ENCODE measurements around the gene GOLPH3.
A peak's percentile ranks its signal among the peaks of the same experiment; 100 is the strongest.
"Not testable (repeated sequence)": the region's sequence is repeated elsewhere in the genome, so short reads cannot be mapped to it uniquely, and the experiment has no call there.

GOLPH3 gene

DNA sequence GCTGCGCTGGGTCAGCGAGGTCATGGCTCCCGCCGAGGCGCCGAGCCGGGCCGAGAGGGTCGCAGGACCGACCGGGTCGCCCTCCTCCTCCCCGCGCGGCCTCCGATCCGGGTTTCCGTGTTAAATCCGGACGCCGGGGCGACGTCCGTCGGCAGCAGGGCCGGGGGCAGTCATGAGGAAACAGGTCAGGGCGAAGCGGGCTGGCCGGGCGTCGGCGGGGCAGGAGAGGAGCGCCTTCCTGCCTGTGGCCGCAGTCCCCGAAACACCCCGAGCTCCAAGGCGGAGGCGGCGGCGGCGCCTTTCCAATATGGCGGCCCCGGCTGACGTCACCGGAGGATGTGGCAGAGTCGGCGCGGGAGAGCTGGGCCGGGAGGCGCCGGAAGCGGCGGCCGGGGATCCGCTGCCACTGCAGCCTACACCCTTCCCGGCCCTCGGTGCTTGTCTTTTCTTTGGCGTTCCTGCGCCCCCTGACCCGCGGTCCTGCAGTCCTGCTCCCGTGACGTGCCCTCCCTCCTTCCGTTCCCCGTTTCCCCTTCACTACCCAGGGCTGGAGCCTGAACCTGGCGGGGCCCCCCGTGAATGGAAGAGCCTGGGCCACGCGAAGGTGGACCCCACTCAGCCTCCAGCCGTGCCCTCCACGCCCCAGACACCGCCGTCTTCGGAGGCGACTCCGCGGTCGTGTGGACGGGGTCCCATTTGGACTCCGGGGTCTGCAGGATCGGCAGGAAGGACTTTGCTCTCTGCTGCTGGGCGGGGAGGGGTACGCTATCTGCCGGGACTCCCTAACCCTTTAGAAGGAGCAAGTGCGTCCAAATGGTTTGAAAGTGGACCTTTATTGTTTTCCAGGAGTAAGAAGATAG lies at the start of gene GOLPH3:
Gene GOLPH3 (minus strand): TSS at position 309 of the 860 bp plus-strand sequence. CDS start 285 bp downstream, at position 24.
- TF ChIP-seq, protein P1, sequence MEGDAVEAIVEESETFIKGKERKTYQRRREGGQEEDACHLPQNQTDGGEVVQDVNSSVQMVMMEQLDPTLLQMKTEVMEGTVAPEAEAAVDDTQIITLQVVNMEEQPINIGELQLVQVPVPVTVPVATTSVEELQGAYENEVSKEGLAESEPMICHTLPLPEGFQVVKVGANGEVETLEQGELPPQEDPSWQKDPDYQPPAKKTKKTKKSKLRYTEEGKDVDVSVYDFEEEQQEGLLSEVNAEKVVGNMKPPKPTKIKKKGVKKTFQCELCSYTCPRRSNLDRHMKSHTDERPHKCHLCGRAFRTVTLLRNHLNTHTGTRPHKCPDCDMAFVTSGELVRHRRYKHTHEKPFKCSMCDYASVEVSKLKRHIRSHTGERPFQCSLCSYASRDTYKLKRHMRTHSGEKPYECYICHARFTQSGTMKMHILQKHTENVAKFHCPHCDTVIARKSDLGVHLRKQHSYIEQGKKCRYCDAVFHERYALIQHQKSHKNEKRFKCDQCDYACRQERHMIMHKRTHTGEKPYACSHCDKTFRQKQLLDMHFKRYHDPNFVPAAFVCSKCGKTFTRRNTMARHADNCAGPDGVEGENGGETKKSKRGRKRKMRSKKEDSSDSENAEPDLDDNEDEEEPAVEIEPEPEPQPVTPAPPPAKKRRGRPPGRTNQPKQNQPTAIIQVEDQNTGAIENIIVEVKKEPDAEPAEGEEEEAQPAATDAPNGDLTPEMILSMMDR (IDR thresholded peaks at IDR 0.05; ENCODE audit: low read length, missing control alignments): no peak
- H3K4me3 ChIP-seq (replicated peaks; ENCODE audit: low read depth, low read length): peak within 1 kb of the TSS; percentile 95
- peak; percentile 86 for DNase-seq (ENCODE audit: low read depth)

DNA sequence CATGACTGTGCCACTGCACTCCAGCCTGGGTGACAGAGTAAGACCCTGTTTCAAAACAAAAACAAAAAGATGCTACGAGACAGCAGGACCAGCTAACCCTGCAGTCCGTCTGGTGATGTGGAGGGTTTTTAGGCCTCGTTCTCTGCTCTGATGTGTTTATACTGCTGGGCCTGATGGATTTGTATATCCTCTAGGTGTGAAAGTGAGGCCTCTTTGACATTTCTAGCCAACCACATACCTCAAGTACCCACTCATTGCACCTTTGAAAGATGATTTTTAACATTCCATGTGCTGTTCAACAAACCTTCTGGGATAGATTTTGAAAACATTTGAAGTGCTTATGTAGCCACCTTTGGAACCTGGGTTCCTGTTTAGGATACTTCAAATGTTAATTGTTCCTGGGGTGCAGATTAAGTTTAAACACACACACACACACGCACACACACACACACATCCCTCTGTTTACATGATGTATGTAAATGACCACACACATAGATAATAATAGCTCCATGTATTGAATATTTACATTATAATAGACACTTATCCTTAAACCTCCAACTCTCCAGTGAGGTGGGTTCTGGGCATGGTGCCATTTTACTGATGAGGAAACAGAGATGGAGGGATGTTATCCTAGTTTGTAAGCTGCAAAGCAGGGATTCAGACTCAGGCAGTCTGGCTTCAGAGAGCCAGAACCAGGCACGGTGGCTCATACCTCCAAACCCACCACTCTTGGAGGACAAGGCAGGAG lies 48.8 kb upstream of the GOLPH3 start:
- no peak overlapping the region for H3K4me3 ChIP-seq (replicated peaks; ENCODE audit: low read depth, low read length)
- TF ChIP-seq, protein P1 (IDR thresholded peaks at IDR 0.05; ENCODE audit: low read length, missing control alignments): no peak
- DNase-seq (ENCODE audit: low read depth): no peak

DNA sequence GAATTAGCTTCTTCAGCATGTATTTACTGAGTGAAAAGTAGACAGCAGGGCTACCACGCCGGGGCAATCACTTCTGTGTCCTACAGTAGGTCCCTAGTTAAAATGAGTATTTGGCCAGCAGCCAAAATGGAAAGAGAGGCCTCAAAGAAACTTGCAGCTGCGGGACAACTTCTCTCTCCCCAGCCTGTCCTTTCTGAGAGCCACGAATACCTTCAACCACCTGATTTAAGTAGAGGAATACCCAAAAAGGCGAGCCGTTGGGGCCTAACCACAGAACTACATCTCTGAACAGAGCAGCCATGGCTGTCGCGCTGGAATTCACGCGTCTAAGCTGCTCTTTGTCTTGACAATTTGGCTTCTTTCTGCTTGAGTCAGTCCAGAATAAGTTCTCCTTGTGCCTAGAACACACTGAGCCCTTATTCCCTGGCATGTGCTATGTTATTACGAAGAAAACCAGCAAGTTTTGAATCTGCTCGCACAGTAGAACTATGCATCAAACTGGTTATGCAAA lies 43.8 kb upstream of the GOLPH3 start:
- H3K4me3 ChIP-seq (replicated peaks; ENCODE audit: low read depth, low read length): no peak overlapping the region
- TF ChIP-seq, protein P1 (IDR thresholded peaks at IDR 0.05; ENCODE audit: low read length, missing control alignments): no peak
- DNase-seq (ENCODE audit: low read depth): peak; percentile 33

DNA sequence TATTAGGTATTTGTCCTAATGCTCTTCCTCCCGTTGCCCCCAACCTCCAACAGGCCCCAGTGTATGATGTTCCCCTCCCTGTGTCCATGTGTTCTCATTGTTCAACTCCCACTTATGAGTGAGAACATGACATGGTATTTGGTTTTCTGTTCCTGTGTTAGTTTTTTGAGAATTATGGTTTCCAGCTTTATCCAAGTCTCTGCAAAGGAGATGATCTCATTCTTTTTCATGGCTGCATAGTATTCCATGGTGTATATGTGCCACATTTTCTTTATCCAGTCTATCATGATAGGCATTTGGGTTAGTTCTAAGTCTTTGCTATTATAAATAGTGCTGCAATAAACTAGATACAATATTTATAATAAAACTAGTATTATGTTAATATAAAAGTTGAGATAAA lies 40.2 kb upstream of the GOLPH3 start:
- H3K4me3 ChIP-seq (replicated peaks; ENCODE audit: low read depth, low read length); DNase-seq (ENCODE audit: low read depth): not testable (repeated sequence)

DNA sequence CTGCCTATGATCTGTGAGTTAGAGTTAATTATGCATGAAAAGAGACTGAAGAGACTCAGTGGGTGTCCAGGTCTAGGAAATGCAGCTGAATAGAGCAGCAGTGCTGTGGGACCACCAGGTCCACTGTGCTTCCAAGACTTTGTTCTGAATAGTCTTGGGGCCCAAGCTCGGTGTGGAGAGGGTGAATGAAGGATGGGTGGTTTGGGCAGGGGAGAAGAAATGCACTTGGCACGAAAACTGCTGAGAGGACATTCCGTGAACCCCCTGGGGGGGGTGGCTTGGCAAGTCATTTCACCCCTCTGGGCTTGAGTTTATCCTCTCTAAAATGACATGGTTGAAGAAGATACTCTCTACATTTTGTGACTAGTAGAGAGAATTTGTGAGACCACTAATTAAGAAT lies 36.0 kb upstream of the GOLPH3 start:
- no peak overlapping the region for H3K4me3 ChIP-seq (replicated peaks; ENCODE audit: low read depth, low read length)
- TF ChIP-seq, protein P1 (IDR thresholded peaks at IDR 0.05; ENCODE audit: low read length, missing control alignments): no peak
- no peak for DNase-seq (ENCODE audit: low read depth)

DNA sequence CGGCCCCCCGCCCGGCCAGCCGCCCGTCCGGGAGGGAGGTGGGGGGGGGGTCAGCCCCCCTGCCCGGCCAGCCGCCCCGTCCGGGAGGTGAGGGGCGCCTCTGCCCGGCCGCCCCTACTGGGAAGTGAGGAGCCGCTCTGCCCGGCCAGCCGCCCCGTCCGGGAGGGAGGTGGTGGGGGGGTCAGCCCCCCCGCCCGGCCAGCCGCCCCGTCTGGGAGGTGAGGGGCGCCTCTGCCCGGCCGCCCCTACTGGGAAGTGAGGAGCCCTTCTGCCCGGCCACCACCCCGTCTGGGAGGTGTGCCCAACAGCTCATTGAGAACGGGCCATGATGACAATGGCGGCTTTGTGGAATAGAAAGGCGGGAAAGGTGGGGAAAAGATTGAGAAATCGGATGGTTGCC lies 34.7 kb upstream of the GOLPH3 start:
- not testable (repeated sequence) for H3K4me3 ChIP-seq (replicated peaks; ENCODE audit: low read depth, low read length); DNase-seq (ENCODE audit: low read depth)

DNA sequence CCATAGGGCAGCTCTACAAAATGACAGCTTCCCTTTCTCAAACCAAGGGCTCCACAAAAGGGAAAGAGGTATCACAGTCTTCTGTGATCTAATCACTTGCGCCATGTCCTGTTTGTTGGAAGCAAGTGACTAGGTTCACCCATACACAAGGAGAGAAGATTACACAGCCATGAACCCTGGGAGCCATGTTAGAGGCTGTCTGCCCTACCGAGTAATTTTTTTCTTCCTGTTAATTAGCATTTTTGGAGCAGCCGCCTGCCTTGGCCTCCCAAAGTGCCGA lies 33.2 kb upstream of the GOLPH3 start:
- no peak for DNase-seq (ENCODE audit: low read depth)
- no peak overlapping the region for H3K4me3 ChIP-seq (replicated peaks; ENCODE audit: low read depth, low read length)
- TF ChIP-seq, protein P1 (IDR thresholded peaks at IDR 0.05; ENCODE audit: low read length, missing control alignments): no peak

Data from fibroblast of pulmonary artery (primary cell).